Sigmoid colon (tissue), 4 donors: ENCODE measurements around the gene SHC1.

Source experiments
- EP300 ChIP-seq, 4 donors: sonication (generic); formaldehyde crosslinking; IDR thresholded peaks; one replicate each; pipeline ENCODE4 v1.6.1; 2017; ENCODE audit warnings: antibody characterized with exemption in 4 of 4
- POLR2AphosphoS5 ChIP-seq, 4 donors: sonication (generic); formaldehyde crosslinking; IDR thresholded peaks; one replicate each; pipeline ENCODE4 v1.6.1; 2017; ENCODE audit warnings: antibody characterized with exemption in 4 of 4
- TF ChIP-seq, protein P1 (sequence below), 4 experiments: fragments of 450-650 bp in 3 of 4; fragments of 200-600 bp in 1 of 4; IDR thresholded peaks; one replicate each; pipeline ENCODE4 v1.5.1; 2016 to 2019; ENCODE audit warnings: antibody characterized with exemption in 4 of 4, mild to moderate bottlenecking in 3 of 4, moderate library complexity in 2 of 4

DNA sequence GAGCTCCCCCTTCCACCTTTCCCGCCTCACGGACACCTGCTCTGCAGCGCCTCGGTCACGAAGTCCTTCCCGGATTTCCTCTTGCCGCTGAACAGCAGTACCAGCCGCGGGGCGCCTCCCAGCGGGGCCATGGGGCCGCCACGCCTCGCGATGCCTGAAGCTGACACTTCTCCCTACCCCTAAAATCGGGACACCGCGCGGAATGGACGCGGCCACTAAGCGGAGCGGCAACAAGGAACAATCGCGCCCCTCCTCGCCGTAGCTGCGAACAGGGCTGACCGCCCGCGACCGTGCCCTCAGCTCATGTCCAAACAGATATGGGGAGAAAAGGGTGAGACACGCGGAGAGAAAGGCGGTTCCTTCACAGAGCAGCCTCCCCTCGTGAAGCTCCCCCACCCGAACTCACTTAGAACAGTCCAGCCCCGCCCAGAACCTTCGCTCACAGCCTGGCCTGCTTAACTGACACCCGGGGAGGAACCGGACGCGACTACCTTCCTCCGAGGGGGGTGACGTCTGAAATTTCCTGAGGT is 33.9 kb downstream of the SHC1 start, which contains the start of gene PMVK:
- TF ChIP-seq, protein P1, sequence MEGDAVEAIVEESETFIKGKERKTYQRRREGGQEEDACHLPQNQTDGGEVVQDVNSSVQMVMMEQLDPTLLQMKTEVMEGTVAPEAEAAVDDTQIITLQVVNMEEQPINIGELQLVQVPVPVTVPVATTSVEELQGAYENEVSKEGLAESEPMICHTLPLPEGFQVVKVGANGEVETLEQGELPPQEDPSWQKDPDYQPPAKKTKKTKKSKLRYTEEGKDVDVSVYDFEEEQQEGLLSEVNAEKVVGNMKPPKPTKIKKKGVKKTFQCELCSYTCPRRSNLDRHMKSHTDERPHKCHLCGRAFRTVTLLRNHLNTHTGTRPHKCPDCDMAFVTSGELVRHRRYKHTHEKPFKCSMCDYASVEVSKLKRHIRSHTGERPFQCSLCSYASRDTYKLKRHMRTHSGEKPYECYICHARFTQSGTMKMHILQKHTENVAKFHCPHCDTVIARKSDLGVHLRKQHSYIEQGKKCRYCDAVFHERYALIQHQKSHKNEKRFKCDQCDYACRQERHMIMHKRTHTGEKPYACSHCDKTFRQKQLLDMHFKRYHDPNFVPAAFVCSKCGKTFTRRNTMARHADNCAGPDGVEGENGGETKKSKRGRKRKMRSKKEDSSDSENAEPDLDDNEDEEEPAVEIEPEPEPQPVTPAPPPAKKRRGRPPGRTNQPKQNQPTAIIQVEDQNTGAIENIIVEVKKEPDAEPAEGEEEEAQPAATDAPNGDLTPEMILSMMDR (IDR thresholded peaks at IDR 0.05), result peak in 3 of 4 experiments; percentile 16 to 29 (median 28)
- TF ChIP-seq POLR2AphosphoS5 (IDR thresholded peaks at IDR 0.05), result peak; percentile 75 to 87 (median 83)
- TF ChIP-seq EP300 (IDR thresholded peaks at IDR 0.05), result no peak
